ENCODE measurements around the gene CTTN.

Gene CTTN

GRCh38 chr11:70410276-70411205 lies 12.2 kb downstream of the CTTN start:
- no peak for DNase-seq (ENCODE audit: low read depth)

GRCh38 chr11:70411713-70412452 lies 13.6 kb downstream of the CTTN start:
- DNase-seq (ENCODE audit: low read depth): no peak

GRCh38 chr11:70413151-70413550 lies 14.8 kb downstream of the CTTN start:
- no peak for DNase-seq (ENCODE audit: low read depth)

GRCh38 chr11:70414341-70415100 lies 16.2 kb downstream of the CTTN start:
- no peak for DNase-seq (ENCODE audit: low read depth)

- no peak for DNase-seq (ENCODE audit: low read depth)
Observed at GRCh38 chr11:70415191-70415590, 16.9 kb downstream of the CTTN start.

GRCh38 chr11:70415642-70416395 lies 17.5 kb downstream of the CTTN start:
- DNase-seq (ENCODE audit: low read depth): no peak

GRCh38 chr11:70416881-70417280 lies 18.6 kb downstream of the CTTN start:
- DNase-seq (ENCODE audit: low read depth): no peak

GRCh38 chr11:70418130-70418529 lies 19.8 kb downstream of the CTTN start:
- no peak for DNase-seq (ENCODE audit: low read depth)

- DNase-seq (ENCODE audit: low read depth): no peak
Observed at GRCh38 chr11:70419307-70420007, 21.1 kb downstream of the CTTN start.

- DNase-seq (ENCODE audit: low read depth): no peak
Observed at GRCh38 chr11:70420008-70420464, 21.7 kb downstream of the CTTN start.

- DNase-seq (ENCODE audit: low read depth): no peak
Observed at GRCh38 chr11:70420496-70420895, 22.2 kb downstream of the CTTN start.

GRCh38 chr11:70421123-70421522 lies 22.8 kb downstream of the CTTN start:
- DNase-seq (ENCODE audit: low read depth): no peak

- DNase-seq (ENCODE audit: low read depth): no peak
Observed at GRCh38 chr11:70422692-70423522, 24.6 kb downstream of the CTTN start.

GRCh38 chr11:70423523-70424505 lies 25.5 kb downstream of the CTTN start:
- no peak for DNase-seq (ENCODE audit: low read depth)

GRCh38 chr11:70424765-70425344 lies 26.5 kb downstream of the CTTN start:
- DNase-seq (ENCODE audit: low read depth): no peak

GRCh38 chr11:70427436-70427835 lies 29.1 kb downstream of the CTTN start:
- no peak for DNase-seq (ENCODE audit: low read depth)

- DNase-seq (ENCODE audit: low read depth): no peak
Observed at GRCh38 chr11:70428701-70429427, 30.5 kb downstream of the CTTN start.

GRCh38 chr11:70429428-70429705 lies 31.0 kb downstream of the CTTN start:
- no peak for DNase-seq (ENCODE audit: low read depth)

Measured in activated T-helper 9 cell treated with anti-CD3 and anti-CD28 coated beads, Interleukin-2, amount 50 U/mL, for 16 hours (primary cell).